GM21423 (cell line): ENCODE data around the gene MYO7A.

Experiments
- ATAC-seq: cut with Tn5 transposase; IDR thresholded peaks from one replicate; pipeline ENCODE4 v1.9.1; 2021; ENCODE audit warnings: mild to moderate bottlenecking, moderate library complexity; ENCODE audit not compliant: unreplicated experiment

The MYO7A gene

DNA sequence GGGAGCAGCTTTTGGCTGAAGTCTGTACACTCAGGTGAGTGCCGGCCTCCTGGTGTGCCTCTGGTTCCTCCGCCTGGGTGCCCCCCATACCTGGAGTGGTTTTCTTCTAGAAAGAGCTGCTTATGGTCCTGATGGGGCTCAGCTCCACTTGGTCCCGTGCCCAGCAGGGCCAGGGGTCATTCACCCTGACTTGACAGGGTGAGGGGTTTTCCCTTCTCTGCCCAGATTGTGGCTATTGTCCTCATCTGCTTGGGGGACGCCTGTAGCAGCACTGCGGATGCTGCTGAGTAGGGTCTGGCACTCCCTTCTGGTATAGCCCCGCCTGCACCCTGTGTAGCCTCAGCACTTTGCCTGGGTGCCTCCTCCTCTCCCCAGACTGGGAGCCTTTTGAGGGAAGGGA, 17.2 kb upstream of the MYO7A start:
- ATAC-seq: no peak

DNA sequence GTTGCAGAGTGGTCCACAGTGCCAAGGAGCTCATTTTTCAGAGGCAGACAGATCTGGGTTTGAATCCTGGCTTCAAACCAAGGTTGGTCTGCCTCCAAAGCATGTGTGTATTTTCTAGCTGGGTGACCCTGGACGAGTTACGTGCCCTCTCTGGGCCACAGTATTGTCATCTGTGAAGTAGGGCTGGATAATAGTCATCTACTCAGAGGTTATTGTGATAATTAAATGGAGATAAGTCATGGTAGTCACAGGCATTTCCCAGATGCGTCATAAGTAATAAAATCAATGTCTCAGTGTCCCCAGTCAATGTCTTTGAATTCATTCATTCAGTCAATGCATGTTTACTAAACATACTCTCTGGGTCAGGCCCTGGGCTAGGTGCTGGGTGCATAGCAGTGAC, 16.8 kb upstream of the MYO7A start:
- ATAC-seq: no peak

DNA sequence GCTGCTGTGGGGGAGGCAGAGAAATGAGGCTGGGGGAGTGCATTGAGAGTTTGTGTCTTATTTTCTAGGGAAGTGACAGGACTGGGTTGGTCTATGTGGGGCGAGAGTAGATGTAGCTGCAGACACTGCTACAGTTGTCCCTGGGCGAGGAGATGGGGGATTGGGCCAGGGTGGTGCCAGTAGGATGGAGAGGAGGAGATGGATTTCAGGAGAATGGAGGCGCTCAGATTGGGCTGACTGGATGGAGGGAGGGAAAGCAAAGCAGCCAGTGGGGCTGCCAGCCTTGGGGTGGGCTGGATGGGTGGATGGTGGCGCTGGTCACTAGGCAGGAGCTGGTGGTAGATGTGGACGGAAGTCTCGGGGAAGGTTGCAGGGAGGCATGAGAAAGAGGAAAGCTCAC, 16.1 kb upstream of the MYO7A start:
- no peak for ATAC-seq

DNA sequence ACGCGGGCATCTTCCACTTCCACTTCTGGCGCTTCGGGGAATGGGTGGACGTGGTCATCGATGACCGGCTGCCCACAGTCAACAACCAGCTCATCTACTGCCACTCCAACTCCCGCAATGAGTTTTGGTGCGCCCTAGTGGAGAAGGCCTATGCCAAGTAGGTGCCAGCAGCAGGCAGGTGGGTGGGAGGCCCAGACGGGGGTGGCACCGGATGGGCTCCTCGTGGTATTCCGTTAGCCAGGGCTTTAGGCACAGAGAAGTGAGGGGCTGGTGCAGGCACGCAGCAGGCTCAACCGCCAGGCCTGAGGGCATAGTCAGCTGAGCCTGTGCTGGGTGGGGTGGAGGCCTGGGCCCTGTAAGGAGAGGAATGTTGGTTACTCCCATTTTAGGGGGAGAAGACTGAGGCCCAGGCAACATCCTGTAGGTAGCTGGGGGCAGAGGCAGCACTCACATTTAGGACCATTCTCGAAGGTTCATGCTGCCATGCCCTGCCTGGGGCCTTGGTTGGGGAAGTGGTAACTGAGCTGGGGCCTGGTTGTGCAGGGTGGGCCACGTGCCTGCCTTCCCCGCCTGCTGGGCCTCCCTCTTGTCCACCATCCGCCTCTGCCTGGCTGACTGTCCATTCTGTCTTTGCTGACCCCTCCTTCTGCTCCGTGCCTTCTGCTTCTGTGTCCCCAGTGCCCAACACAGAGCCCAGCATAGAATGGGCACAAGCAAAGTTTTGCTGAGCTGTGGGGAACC, 15.2 kb upstream of the MYO7A start:
- no peak for ATAC-seq

DNA sequence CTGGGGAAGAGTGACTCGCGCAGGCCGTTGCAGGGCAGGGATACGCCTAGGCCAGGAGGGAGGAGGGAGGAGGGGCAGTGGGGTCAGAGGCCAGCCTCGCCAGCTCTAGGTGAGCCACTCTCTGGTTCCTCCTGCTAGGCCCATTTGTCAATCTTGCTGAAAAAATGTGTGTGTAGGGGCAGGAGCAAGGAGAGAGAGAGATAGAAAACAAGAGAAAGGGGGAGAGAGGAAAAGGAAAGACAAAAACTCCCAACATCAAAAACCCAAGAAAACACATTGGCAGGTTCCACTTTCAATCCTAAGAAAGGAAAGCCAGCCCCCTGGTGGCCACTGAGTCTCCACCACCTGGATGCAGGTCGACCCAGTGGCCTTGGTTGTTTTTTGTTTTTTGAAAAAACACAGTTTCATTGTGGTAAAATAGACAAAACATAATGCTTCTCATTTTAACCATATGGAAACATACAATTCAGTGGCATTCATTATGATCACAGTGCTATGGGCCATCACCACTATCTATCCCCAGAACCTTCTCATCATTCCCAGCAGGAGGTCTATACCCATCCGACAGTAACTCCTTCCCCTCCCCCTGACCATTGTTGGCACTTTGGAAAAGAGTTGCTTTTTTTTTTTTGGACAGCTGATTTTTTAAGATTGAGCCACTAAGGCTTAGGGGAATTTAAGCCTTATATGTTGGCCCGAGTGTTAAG, 14.5 kb upstream of the MYO7A start:
- ATAC-seq: no peak

DNA sequence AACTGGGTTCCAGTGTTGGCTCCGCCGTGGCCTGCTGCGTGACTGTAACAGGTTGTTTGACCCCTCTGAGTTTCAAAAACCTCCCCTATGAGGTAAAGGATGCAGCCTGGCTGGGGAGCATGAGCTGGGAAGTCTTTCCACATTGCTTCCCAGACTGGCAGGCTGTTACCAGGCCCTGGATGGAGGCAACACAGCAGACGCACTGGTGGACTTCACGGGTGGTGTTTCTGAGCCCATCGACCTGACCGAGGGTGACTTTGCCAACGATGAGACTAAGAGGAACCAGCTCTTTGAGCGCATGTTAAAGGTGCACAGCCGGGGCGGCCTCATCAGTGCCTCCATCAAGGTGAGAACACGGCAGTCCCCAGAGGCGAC, 14.0 kb upstream of the MYO7A start:
- ATAC-seq: no peak

DNA sequence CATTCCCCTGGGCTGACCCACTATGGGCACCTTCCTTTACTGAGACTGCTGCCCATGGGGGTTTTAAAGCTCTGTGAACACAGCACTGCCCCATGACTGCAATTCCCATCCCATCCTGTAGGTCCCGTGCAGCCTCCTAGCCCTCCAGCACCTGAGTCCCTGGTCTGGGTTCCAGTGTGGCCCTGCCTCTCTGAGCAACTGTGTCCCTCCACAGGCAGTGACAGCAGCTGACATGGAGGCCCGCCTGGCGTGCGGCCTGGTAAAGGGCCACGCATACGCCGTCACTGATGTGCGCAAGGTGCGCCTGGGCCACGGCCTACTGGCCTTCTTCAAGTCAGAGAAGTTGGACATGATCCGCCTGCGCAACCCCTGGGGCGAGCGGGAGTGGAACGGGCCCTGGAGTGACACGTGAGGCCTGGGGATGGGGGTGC, 12.8 kb upstream of the MYO7A start:
- ATAC-seq: no peak

DNA sequence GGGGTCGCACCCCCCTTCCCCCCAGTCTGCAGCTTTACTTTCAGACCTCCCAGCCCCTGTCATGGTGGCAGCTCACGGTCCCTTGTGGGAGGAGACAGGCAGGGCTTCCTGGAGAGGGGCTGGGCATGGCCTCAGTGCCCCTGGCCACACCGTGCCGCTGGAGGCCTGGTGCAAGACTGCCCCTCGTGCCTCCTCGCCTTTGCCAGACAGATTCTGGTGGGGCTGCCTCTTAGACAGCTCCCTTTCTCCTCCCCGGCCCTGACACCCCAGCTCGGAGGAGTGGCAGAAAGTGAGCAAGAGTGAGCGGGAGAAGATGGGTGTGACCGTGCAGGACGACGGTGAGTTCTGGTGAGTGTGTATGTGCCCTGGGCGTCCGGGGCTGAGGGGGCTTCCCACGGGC, 12.1 kb upstream of the MYO7A start:
- no peak for ATAC-seq

DNA sequence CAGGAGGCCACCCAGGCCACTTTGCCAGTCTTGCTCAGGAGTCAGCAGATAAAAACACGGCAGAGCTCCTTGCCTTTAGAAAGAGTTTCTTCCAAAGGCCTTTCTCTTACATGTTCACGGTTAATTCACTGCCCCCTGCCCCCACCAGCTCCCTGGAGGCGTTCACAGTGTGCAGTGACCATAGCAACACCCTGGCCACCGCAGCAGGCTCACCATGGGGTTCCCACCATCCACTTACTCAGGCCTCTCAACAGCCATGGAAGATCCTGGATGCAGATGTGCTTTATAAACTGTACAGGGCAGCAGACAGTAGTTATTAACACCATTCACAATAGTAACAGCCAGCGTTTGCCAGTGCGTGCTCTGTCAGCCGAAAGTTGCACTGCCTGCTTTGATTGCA, 10.6 kb upstream of the MYO7A start:
- ATAC-seq: no peak

DNA sequence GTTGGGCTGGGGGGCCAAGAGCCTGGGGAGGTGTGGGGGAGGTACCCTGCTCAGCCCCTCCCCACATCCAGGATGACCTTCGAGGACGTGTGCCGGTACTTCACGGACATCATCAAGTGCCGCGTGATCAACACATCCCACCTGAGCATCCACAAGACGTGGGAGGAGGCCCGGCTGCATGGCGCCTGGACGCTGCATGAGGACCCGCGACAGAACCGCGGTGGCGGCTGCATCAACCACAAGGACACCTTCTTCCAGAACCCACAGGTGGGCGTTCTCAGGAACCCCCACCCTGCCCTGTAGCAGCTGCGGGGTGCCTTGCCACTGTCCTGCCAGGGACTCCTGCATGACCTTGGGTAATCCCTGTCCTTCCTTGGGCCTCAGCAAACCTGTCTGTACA, 10.0 kb upstream of the MYO7A start:
- no peak for ATAC-seq

DNA sequence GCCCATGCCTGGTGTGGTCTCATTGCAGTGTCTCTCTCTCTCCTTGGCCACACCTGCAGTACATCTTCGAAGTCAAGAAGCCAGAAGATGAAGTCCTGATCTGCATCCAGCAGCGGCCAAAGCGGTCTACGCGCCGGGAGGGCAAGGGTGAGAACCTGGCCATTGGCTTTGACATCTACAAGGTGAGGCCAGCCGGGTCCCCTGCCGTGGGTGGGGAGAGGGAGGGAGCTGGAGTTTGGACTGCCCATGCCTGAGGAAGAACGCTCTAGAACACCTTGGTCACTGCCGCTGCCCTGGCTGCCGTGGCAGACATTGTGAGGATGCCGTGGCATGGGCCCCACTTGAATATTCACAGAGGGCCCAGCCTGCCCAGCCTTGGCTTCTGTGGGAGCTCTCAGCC, 9.1 kb upstream of the MYO7A start:
- ATAC-seq: no peak

DNA sequence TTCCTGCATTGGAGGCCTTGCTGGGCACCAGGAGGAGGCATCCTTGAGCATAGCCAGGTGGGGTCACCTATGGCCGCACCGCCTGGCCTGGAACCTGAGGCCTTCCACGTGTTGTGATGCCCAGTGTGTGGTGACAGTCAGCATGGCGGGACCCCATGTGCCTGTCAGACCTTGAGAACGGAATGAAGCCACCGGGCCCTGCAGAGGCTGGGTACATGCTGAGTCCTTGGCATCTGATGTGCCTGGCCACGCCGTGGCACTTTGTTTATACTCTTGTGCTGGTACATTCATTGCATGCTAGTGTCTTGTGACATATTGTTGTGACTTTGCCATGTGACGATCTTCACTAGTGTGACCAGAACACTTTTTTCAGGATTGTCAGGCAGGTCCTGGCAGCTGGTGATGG, 8.5 kb upstream of the MYO7A start:
- no peak for ATAC-seq

DNA sequence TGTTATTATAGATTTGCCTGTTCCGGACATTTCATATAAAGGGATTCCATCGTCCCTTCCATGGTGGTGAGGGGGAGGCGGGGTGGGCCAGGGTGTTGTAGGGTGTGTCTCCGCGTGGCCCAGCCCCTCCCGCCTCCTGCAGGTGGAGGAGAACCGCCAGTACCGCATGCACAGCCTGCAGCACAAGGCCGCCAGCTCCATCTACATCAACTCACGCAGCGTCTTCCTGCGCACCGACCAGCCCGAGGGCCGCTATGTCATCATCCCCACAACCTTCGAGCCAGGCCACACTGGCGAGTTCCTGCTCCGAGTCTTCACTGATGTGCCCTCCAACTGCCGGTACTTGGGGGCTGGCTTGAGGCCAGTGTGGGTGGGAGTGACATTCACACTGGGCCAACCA, 7.5 kb upstream of the MYO7A start:
- no peak for ATAC-seq

DNA sequence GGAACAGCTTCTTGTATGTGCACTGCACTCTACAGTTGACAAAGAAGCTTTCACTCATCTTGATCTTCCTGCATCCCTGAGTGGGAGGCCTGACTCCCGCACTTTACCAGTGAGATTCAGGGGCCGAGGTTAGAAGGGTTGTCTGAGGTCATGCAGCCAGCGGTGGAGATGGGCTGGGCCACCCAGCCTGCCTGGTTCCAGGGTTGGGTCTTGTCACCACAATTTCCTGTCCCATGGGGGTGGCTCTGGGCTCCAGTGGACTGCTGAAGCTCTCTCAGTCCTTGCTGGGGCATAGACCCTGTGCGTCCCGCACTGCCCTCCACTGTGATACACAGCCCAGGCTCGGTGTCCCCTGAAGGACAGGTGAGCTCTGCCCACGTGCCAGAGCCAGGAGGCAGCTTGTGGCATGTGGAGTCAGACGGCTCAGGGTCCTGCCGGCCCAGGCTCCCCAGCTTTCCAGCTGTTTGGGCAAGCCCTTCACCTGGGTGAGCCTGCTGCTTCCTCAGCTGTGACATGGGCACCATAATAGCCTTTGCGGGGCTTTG, 6.9 kb upstream of the MYO7A start:
- no peak for ATAC-seq

DNA sequence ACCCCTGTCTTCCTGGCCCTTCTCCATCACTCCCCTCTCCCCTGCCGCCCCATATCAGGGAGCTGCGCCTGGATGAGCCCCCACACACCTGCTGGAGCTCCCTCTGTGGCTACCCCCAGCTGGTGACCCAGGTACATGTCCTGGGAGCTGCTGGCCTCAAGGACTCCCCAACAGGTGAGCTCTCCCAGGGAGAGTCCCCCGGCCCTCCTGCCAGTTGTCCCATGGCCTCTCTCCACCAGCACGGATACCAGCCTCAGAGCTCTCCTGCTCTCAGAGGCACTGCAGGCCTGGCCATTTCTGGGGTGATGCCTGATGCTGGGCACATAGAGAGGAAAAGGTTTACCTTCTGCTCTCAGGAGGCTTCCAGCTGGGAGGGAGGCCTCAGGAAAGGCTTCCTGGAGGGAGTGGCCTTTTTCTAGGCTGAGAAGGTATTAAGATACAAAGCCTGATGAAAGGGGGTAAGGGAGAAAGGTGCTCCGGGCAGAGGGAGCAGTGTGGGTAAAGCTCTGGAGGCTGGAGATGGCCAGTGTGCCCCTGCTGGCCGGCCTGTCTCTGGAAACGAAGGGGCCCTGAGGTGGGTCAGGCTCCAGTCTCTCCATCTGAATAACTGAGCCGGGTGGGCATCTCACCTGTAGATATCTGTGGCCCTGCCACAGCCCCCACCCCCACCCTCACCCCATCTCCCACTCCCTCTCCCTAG, 6.0 kb upstream of the MYO7A start:
- no peak for ATAC-seq

DNA sequence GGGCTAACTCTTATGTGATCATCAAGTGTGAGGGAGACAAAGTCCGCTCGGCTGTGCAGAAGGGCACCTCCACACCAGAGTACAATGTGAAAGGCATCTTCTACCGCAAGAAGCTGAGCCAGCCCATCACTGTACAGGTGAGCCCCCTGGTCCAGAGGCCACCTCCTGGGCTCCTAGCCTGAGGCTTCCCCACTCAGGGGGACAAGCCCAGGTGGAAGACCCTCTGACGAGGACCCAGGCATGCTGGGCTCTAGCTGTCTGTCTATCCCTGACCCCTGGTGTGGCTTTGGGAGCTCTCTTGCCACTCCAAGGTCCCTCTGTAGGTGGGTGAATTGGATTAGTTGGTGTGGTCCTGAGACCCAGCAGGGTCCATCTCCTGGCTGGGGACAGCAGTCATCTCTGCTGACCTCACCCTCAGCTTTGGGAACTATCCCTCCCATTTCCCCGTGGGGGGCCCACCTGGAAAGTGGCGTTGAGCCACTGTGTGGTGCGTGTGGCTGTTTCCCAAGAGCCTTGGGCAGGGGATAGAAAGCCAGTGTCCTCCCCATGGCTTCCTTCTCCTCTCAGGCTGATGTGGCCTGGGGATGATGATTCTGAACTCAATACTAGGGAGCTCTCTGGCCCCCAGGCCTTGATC, 5.4 kb upstream of the MYO7A start:
- ATAC-seq: no peak

DNA sequence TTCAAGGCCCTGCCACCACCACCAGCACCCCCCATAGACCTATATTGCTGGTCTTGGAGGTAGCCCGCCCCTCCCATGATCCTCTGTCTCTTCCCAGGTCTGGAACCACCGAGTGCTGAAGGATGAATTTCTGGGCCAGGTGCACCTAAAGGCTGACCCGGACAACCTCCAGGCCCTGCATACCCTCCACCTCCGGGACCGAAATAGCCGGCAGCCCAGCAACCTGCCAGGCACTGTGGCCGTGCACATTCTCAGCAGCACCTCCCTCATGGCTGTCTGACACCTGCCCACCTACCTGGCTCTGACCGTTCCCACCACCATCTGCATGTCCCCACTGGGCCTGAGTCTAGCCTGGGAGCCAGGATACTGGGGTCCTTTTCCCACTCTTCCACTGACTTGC, 4.5 kb upstream of the MYO7A start:
- ATAC-seq: no peak

DNA sequence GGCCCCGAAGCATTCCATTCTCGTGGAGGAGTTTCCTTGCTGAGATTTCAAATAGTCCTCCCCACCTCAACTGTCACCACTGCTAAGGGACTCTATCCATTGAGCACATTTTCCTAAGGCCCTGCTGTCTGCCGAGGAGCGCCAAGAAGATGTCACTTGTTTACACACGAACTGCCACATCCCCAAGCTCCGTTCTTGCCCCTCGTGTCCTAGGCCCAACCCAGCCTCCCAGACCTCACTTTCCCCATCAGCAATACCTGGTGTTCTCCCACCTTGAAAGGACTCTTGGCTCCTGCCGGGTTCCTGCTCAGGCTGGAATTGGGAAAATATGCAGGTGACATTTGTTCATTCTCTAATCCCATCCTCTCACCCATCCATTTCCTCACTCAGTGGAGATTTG, 4.0 kb upstream of the MYO7A start:
- ATAC-seq: no peak

DNA sequence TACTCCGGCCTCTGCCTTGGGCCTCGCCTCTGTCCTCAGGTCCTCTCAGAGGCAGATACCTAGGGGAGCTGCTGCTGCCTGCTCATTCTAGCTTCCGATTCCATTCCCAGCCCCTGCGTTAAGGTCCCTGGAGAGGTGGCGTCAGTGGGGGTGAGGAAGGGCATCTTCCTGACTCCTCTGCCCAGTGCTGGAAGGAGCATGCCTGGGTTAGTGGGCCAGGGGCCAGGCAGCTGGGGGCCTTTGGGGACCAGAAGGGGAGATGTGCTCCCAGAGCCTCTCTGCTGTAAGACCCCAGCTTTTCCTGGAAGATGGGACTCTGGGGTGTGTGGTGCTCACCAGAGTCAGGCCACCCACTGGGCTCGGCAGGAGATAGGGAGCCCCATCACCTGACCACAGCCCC, 3.6 kb upstream of the MYO7A start:
- ATAC-seq: no peak

DNA sequence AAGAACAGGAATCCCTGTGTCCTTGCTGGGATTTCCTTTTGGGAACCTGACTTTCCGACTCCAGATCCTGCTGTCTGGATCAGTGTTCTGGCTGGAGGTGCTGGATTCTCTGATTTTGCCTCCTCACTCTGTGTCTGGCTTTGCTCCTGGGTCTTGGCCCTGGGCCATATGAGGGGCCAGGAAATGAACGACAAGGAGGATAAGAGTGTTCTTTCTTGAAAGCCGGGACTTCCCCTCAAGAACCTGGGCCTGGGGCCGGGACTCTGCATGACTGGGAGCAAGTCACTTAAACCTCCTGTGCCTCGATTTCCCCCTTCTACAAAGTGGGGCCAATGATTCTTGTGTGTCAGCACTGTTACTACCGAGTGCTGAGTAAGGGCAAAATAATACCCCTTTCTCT, 2.9 kb upstream of the MYO7A start:
- no peak for ATAC-seq

DNA sequence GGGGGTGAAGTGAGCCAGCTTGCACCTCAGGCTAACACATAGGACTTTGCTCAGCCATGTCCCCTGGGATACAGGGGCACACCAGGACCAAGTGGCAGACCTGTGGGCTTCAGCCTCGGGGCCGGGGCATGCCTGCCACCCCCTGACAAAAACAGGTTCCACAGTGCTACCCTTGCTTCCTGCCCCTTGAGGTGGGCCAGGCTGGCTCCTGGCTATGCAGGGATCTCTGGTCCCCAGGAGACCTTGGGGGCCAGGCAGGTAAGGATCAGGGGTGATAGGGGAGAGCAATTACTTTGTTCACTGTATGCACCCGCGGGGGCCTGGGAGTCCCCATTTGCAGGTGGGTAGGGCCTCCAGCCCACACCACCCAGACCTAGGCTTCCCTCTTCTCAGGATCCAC, 2.4 kb upstream of the MYO7A start:
- ATAC-seq: no peak
